Medulla oblongata (tissue), 1 donor: ENCODE data around the gene CLEC18A.
"Not testable (repeated sequence)": the region's sequence is repeated elsewhere in the genome, so short reads cannot be mapped to it uniquely, and the experiment has no call there.

ENCODE experiments used
- DNase-seq: peaks from one replicate; pipeline ENCODE4 v3.0.0-alpha.2; 2015; ENCODE audit errors: extremely low spot score

Gene CLEC18A

DNA sequence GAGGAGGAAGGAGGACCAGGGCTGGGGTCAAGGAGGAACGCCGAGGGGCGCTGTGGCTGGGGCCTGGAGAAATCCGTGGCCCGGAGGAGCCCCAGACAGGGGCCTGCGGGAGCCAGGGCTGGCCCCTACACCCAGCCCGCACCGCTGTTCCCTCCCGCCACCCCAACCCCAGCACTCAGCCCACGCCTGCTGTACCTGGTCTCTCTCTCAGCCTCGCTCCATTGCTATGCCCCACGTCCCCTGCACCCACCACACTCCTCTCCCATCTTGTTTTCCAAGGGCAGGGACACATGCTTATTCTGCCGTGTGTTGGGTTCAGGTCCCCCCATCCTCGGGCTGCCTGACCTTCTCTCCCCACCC, 518 bp downstream of the CLEC18A start:
- DNase-seq = not testable (repeated sequence)

DNA sequence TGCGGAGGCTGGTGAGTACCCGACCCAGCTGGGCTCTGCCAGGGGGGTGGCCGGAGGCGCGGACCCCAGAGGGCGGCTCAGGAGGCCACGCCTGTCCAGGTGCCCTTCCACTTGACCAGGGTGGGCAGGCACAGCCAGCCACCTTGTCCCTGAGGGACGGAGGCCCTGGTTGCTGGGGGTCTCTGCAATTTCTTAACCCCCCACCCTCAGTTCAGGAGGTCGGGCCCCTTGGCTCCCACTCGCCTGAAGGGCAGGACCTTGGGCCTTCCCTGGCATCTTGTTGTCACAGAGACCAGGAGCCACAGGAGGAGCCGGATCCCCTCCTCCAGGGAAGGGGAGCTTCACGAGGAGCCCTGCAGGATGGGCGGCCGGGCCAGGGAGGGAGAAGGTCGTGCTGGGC, 982 bp downstream of the CLEC18A start:
- DNase-seq = not testable (repeated sequence)

DNA sequence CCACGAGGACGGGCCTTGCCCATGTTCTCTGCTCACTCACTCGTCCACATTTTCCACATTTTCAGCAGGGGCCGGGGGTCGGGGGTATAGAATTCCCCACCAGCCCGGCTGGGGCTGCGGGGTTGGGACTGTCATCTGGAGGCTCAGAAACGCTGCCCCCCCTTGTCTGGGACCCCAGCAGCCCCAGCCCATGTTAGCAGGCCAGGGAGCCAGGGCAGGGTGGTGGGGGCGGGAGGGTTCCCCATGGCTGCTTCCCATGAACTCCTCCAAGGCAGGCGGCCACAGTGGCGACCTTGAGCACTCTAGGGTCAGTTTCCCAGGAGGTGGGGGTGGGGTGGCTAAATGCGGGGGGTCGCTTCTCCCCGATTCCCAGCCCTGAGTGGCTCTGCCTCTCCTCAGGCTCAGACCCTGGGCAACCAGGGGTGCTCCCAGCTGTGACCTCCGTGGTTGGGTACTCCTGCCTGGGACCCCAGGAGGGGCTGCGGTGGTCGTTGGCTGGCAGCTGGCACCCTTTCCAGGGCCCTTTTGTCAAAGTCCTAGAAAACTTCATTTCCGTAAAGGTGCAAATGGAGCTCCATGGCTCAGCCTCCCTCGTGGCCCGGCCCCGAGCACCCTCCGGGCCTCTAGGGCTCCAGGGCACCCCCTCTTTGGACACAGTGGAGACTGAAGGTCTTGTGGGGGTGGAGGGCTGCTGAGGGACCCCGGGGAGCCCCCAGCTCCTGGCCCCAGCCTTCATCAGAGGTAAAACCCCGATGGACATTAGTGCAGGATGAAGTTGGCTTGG, 1.6 kb downstream of the CLEC18A start:
- not testable (repeated sequence) for DNase-seq

DNA sequence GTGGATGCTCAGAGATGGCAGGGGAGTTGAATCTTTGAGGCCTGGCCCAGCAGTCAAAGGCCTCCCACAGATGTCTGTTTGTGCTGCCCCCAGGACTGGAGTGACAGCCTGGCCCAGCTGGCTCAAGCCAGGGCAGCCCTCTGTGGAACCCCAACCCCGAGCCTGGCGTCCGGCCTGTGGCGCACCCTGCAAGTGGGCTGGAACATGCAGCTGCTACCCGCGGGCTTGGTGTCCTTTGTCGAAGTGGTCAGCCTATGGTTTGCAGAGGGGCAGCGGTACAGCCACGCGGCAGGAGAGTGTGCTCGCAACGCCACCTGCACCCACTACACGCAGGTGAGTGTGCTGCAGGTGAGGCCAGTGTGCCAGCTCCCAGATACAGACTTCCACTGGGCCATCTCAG, 3.1 kb downstream of the CLEC18A start:
- not testable (repeated sequence) for DNase-seq

DNA sequence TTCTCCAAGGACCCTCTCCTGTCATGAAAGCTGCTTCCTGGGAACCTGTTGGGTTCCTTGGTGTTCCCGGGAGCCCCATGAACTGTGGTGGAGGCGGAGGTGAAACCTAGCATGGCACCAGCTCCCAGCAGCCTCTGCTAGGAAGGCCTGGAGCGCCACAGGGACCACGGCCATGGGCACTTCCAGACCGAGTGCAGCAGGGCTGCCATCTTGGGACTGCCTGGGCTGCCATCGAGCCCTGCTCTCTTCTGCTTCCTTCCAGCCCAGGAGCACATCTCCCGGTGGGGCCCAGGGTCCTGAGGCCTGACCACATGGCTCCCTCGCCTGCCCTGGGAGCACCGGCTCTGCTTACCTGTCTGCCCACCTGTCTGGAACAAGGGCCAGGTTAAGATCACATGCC, 12.2 kb downstream of the CLEC18A start:
- not testable (repeated sequence) for DNase-seq

DNA sequence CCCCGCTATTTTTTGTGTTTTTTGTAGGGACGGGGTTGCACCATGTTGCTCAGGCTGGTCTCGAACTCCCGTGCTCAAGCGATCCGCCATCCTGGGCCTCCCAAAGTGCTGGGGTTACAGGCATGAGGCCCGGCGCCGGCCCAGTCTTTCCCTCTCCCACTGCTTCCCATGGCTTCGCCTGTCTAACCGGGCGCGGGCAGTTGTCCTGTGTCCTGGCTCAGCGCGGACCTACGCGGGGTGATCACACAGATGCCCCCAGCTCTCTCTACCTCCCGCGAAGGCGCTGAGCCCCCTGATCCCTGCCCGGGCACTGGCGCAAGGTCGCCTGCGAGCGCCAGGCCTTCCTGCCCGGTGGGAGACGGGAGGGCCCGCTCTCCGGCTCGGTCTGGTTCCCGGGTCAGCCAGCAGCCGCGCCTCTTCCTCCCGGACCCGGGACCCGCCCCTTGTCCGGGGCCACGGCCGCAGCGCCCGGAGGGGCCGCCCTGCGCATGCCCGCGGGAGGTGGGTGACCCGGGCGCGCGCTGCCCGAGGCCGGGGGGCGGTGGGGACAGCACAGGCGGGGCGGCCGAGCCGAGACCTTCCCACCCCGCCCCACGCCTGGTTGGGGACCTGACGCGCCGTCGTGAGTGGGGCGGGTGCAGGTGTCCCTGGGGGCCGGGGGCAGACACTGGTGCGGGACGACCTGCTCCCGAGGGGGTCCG, 14.0 kb downstream of the CLEC18A start:
- not testable (repeated sequence) for DNase-seq

DNA sequence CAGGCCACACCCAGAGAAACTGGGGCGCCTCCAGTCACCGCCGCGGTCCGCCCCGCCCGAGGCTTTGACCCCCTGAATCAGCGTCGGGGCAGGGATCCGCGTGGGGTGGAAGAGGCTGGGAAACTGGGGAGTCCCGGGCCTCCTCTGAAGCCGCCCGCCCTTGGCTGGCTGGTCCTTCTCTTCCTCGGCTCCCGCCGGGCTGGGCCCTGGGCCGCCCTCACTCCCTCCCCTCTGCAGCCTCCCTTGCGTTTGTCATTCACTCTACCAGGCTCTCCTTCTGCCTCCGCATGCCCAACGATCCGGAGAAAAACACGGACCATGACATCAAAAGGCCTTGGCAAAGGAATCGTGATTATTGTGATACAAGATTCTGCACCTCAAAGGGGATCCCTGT, 14.5 kb downstream of the CLEC18A start:
- DNase-seq = not testable (repeated sequence)

DNA sequence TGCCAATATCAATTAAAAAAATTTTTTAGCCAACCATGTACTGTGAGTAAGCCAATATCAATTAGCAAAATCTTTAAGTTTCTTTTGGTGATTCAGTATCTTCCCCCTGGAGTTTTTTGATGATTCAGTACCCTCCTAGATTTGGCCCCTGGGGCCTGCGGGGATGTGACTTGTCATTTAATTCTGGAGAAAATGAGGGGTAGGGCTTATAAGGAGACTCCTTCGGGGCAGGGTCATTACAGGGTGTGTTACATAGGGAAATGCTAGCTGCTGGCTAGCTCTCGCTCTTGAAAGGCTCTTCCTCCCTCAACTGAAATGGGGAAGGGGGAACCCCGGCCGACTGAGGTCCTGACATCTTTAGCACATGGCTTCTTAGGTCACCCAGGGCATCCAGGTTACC, 16.6 kb downstream of the CLEC18A start:
- DNase-seq = not testable (repeated sequence)

DNA sequence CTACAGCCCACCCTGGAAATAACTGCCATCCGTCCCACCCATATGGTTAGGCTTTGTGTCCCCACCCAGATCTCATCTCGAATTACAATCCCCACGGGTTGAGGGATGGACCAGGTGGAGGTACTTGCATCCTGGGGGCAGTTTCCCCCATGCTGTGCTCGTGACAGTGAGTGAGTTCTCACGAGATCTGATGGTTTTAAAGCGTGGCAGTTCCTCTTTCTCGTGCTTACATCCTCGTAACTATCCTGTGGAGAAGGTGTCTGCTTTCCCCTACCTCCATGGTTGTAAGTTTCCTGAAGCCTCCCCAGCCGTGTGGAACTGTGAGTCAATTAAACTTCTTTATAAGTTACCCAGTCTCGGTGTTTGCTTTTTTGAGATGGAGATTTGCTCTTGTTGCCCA, 17.0 kb downstream of the CLEC18A start:
- not testable (repeated sequence) for DNase-seq

DNA sequence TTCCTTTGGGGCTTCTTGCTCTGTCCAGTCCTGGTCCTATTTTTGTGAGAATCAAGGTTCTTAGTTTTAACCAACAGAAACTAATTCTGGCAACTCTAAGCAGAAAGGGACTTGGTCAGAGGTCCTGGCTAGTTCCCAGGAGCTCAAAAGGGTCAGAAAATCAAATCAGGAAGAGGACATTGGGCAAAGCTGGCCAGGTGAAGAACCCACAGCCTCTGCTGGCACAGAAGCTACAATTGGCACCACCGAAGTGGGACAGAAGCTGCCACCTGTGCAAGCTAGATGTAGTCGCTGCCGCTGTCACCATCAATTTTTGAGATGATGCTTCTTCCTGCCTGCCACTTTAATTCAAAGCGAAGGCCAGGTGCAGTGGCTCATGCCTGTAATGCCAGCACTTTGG, 18.5 kb downstream of the CLEC18A start:
- not testable (repeated sequence) for DNase-seq

DNA sequence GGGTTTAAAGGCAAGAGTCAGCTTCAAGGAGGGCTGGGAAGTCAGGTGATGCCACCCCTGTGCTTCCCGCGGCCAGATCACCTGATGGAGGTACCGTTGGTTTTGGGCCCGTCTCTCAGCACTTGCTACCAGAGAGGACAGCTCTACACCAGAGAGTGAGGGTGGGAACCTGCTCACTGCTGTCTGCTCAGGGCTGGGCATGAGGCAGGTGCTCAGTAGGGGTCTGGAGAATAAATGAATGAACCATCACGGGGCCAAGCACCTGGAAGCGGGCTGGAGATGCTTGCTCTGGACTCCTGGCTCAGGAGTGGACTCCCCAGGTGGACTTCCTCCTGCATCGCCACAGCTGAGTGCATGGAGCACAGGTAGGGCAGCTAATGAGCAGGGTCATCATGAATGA, 21.0 kb downstream of the CLEC18A start:
- not testable (repeated sequence) for DNase-seq

DNA sequence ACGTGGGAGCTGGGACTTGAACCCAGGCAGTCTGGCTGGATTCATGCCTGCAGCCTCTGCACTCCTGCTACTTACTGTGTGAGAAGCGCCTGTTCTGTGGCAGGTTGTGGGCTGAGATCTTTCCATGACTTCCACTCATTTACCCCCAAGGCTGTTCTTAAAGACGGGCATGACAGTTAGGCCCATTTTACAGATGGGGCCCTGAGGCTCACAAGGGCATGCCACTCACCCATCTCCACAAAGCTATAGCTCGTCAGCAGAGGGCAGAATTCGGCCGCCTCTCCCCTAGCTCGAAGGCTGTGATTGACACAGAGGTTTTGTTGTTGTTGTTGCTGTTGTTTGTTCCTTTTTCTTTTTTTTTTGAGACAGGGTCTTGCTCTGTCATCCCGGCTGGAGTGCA, 21.8 kb downstream of the CLEC18A start:
- not testable (repeated sequence) for DNase-seq

DNA sequence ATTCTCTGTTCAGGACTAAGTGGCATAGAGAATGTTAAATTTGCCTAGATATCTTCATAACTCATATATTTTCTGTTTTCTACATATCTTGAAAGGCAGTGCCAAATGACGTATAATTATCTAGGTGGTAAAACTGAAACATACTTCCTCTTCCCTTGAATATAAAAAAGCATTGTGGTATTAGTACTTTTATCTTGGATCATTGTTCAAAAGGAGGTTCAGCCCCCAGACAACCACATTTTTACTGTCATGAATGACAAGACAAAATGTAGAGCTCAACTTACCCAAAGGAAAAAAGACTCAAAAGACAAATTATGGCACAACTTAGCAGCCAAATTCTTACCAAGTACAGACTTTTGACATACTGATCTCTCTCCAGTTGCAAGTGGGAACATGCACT, 34.1 kb downstream of the CLEC18A start:
- not testable (repeated sequence) for DNase-seq

DNA sequence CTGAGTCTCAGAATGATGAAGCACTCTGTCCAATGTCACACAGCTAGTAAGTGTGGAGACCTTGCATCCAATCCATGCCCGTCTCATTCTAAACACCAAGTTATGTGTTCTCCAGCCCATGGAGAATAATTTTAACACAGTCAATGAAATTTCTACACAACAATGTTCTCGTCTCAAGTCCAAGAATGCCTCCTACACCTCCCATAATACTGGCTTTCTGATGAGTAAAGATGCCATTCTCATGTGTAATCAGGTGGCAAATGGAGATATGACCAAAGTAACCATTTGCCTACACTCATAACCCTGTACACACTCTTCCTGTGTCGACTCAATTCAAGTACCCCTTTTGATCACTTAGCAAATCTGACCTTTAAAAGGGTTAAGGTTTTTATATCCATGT, 46.8 kb downstream of the CLEC18A start:
- DNase-seq = not testable (repeated sequence)

DNA sequence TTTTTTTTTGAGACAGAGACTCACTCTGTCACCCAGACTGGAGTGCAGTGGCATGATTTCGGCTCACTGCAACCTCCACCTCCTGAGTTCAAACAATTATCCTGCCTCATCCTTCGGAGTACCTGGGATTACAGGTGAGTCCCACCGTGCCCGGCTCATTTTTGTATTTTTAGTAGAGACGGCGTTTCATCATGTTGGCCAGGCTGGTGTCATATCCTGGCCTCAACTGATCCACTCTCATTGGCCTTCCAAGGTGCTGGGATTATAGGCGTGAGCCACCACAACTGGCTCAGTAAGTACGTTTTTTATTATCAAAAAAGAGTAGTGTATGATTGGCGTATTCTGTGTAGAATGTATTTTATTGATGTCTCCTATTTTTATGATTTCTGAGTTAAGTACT, 48.7 kb downstream of the CLEC18A start:
- DNase-seq = not testable (repeated sequence)

DNA sequence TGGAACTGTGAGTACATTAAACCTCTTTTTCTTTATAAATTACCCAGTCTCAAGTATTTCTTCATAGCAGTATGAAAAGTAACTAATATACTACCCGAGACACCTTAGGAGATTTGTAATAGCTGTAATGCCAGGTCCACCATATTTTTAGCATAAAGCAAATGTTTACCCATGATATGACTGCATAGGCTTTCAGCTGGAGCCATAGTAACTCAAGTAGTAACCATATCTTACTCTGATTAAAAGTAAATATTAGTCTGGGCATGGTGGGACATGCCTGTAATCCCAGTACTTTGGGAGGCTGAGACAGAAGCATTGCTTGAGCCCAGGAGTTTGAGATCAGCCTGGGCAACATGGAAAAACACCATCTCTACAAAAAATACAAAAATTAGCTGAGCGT, 52.4 kb downstream of the CLEC18A start:
- not testable (repeated sequence) for DNase-seq

DNA sequence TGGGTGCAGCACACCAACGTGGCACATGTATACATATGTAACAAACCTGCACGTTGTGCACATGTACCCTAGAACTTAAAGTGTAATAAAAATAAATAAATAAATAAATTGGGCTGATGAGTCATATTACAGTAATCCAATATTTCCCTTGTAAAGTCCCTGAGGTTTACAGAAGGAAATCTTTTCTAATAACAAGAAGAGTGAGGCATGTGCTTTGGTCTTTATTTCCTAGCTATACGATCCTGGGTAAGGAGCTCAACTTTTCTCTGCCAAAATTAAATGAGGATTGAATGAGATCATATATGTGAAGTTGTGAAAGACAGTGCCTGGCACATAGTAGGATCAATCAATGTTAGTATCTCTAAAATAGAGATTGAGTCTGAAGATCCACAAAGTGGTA, 57.5 kb downstream of the CLEC18A start:
- not testable (repeated sequence) for DNase-seq

DNA sequence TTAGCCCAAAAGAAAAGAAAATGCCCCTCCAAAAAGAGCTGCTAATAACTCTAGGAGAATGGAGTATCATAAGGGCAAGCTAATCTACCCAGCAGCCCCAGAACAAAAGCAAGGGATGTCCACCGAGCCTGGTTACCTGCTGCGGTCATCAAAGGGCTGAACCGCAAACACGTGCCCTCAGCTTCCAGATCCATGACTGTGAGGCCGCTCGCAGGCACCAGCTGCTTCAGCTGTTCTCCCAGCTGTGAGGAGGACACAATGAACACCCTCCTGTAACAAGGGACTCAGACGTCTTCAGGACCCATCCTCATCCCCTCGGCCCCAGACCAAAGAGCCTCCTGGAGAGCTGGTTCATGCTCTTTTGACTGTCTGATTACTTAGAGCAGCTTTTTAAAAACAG, 59.5 kb downstream of the CLEC18A start:
- DNase-seq = not testable (repeated sequence)

DNA sequence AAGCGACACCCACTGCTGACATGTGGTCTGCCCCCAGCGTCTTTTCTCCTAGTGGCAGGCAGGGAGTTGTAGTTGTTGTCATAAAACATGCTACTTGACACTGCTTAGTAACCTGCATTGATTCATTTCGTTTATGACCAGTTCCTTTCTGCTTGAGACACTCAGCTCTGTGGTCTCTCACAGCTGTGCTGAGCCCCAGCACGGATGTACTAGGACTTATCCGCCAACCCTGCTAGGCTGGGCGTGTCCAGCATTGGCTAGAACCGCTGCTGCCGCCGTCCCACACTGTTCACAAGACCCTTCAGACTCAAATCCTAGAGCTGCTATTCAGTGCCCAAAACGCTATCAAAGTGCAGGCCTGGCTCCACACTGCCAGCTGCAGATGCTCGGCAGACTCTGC, 60.0 kb downstream of the CLEC18A start:
- not testable (repeated sequence) for DNase-seq

DNA sequence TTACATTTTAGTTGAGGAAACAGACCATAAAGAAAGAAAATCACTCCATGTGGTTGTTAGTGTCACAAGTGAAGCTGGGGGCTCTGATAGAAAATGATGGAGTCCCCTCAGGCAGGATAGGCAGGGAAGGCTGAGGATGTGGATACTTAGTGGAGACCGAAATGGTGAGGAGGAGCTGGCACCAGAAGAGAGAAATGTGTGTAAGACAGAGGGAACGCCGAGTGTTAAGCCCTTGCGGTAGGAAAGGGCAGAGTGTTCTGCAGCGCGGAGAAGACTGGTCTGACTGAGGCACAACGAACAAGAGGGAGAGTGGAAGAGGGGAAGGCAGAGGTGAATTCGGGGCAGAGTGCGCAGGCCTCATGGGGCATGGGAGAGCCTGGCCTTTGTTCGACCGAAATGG, 61.2 kb downstream of the CLEC18A start:
- DNase-seq = not testable (repeated sequence)

DNA sequence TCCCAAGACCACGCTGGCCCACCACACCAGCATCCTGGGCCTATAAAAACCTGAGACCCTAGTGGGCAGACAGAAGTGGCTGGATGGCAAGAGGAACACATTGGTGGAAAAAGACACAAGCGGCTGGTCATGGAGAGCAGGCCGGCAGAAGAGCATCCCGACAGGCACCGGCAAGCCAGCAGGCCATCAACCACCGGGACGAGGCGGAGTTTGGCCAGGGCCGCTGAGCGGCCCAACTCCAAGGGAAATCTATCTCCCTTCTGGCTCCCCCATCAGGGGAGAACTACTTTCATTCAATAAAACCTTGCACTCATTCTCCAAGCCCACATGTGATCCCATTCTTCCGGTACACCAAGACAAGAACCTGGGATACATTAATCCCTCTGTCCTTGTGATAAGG, 61.8 kb downstream of the CLEC18A start:
- not testable (repeated sequence) for DNase-seq
